Tibial artery (tissue), 4 donors: Measurements from ENCODE around the gene NAA40.

Source experiments
- DNase-seq, 2 donors: peaks; one replicate each; pipeline ENCODE4 v3.0.0-alpha.2; 2019
- H3K27ac ChIP-seq, 2 donors: fragments of 200-600 bp; sonication (generic) in 1 of 2; 1 replicate in 1 of 2; 2 replicates in 1 of 2; pipeline ENCODE4 v1.5.1; 2018 to 2019; ENCODE audit warnings: mild to moderate bottlenecking in 1 of 2
- H3K27me3 ChIP-seq, 2 donors: fragments of 200-600 bp; sonication (generic) in 1 of 2; one replicate each; pipeline versions ENCODE4 v1.5.1 to v1.6.0; 2016 to 2019
- H3K36me3 ChIP-seq, 3 donors: fragments of 200-600 bp; sonication (generic) in 2 of 3; one replicate each; pipeline ENCODE4 v1.5.1; 2016 to 2019; ENCODE audit warnings: mild to moderate bottlenecking in 2 of 3
- H3K4me1 ChIP-seq, 4 donors: fragments of 200-600 bp; sonication (generic) in 2 of 4; 1 replicate in 3 of 4; 2 replicates in 1 of 4; pipeline ENCODE4 v1.5.1; 2016 to 2019
- H3K4me3 ChIP-seq, 2 donors: fragments of 200-600 bp; sonication (generic) in 1 of 2; 1 replicate in 1 of 2; 2 replicates in 1 of 2; pipeline ENCODE4 v1.5.1; 2018 to 2019; ENCODE audit warnings: mild to moderate bottlenecking in 2 of 2
- H3K9me3 ChIP-seq, 3 donors: fragments of 200-600 bp; sonication (generic) in 1 of 3; one replicate each; pipeline ENCODE4 v1.5.1; 2016 to 2019
- intact Hi-C: fragments of 100-400 bp; cut with DNase I; formaldehyde crosslinking; loops from one replicate; pipeline ENCODE4 v1.15.0; 2023; ENCODE audit warnings: low total_unique reads
- TF ChIP-seq, protein P1 (sequence below), 2 experiments: fragments of 200-600 bp in 1 of 2; fragments of 450-650 bp in 1 of 2; IDR thresholded peaks; one replicate each; pipeline ENCODE4 v1.5.1; 2017 to 2019; ENCODE audit warnings: antibody characterized with exemption in 2 of 2, mild to moderate bottlenecking in 1 of 2, moderate library complexity in 1 of 2

NAA40 gene

DNA sequence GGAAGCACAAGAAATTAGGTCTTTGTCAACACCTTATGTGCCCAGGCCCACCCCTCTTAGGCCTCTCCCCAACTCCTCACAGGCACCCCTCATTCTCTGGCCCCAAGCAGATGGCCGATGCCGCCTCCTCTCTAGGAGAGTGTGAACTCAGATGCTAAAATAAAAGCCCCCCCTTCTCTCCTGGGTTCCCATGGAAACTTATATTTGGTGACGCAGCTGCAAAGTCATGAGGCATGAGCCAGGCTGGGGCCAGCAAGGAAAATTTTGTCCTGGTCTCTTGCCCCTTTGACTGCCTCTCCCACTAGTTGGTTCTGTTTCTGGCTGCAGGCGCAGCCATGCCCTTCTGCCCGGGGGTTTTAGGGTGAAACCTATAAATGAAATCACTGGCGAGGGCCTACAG lies 33.6 kb upstream of the NAA40 start:
- TF ChIP-seq, protein P1, sequence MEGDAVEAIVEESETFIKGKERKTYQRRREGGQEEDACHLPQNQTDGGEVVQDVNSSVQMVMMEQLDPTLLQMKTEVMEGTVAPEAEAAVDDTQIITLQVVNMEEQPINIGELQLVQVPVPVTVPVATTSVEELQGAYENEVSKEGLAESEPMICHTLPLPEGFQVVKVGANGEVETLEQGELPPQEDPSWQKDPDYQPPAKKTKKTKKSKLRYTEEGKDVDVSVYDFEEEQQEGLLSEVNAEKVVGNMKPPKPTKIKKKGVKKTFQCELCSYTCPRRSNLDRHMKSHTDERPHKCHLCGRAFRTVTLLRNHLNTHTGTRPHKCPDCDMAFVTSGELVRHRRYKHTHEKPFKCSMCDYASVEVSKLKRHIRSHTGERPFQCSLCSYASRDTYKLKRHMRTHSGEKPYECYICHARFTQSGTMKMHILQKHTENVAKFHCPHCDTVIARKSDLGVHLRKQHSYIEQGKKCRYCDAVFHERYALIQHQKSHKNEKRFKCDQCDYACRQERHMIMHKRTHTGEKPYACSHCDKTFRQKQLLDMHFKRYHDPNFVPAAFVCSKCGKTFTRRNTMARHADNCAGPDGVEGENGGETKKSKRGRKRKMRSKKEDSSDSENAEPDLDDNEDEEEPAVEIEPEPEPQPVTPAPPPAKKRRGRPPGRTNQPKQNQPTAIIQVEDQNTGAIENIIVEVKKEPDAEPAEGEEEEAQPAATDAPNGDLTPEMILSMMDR (IDR thresholded peaks at IDR 0.05): no peak
- intact Hi-C loops: no loop called here
- peak; percentile 27 to 69 for DNase-seq
- no peaks in the 10 kb centered on the region for H3K27me3 ChIP-seq
- H3K36me3 ChIP-seq: peaks cover 51 to 97% (median 82%) of the 10 kb centered on the region in 3 donors
- H3K27ac ChIP-seq: peak overlapping the region; percentile 47 to 70
- no peak overlapping the region for H3K4me3 ChIP-seq
- peaks cover 0 to 41% (median 31%) of the 10 kb centered on the region in 4 donors for H3K4me1 ChIP-seq
- H3K9me3 ChIP-seq: no peaks in the 10 kb centered on the region

DNA sequence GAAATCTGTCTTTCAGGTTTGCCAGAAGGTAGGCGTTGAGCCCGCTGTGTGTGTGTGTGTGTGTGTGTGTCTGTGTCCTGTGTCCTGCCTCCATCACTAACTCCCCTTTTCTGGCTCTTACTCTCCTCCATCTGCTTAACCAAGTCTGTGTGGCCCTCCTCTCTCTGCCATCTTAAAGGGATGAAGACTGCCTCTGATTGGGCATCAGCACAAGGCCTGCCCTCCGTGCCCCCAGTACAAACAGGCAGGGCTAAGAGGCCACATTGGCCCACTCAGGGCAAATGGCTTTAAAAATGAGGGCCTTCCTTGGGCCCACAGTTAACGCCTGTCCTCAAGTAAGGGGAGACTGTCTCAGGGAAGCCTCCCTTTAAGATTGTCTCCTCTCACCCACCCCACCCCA lies 32.7 kb upstream of the NAA40 start:
- intact Hi-C loops: no loop called here

DNA sequence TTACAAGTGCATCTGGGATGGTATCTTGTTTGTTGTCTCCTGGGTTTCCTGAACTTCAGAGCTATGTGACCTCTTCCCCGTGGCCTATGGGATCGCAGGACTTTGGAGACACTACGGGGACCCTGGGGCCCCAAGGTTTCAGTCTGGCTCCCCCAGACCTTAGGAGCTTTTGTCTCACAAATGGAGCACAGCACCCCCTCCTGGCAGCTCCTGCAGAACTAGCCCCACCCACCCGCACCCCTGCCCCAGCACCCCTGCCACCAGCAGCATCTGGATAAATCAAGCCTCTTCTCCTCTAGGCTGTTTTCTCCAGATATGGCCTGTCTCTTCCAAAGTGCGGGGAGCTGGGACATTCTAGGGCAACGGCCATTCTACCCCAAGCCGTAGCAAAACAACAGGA lies 32.2 kb upstream of the NAA40 start:
- Histone ChIP-seq H3K27ac (no peak overlapping the region), H3K4me1 (peaks cover 0 to 55% (median 41%) of the 10 kb centered on the region in 4 donors), H3K36me3 (peaks cover 40 to 85% (median 68%) of the 10 kb centered on the region in 3 donors), H3K9me3 (no peaks in the 10 kb centered on the region), H3K4me3 (no peak overlapping the region), H3K27me3 (no peaks in the 10 kb centered on the region)
- intact Hi-C loops: no loop called here
- TF ChIP-seq, protein P1 (IDR thresholded peaks at IDR 0.05): no peak
- no peak for DNase-seq

More for the DNA sequence above, 32.7 kb upstream of the NAA40 start:
- H3K36me3 ChIP-seq: peaks cover 42 to 89% (median 72%) of the 10 kb centered on the region in 3 donors
- H3K9me3 ChIP-seq: no peaks in the 10 kb centered on the region
- TF ChIP-seq, protein P1 (IDR thresholded peaks at IDR 0.05): no peak
- peaks cover 0 to 50% (median 38%) of the 10 kb centered on the region in 4 donors for H3K4me1 ChIP-seq
- H3K4me3 ChIP-seq: no peak overlapping the region
- no peaks in the 10 kb centered on the region for H3K27me3 ChIP-seq
- H3K27ac ChIP-seq: peak overlapping the region; percentile 47 to 70
- DNase-seq: no peak

DNA sequence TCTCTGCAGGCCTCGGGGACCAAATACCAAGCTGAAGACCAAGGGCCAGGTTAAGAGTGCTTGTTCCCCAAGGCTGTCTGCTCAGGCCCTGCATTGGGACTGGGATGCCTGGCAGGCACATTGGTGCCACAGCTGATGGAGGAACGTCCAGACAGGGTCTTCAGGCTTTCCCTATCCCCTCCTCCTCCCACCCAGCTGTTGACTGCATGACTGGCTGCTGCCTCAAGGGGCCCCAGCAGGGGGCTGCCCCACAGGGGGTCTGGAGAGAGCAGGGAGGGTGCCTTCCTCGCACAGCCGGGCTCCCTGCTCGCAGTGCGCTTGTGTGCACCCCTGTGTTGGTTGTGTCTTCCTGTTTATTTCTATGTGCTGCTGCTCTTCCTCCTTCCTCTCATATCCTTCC lies 31.7 kb upstream of the NAA40 start:
- H3K4me3 ChIP-seq: no peak overlapping the region
- H3K4me1 ChIP-seq: peaks cover 0 to 58% (median 41%) of the 10 kb centered on the region in 4 donors
- DNase-seq: no peak
- intact Hi-C loops: no loop called here
- H3K9me3 ChIP-seq: no peaks in the 10 kb centered on the region
- H3K36me3 ChIP-seq: peaks cover 35 to 81% (median 63%) of the 10 kb centered on the region in 3 donors
- H3K27me3 ChIP-seq: no peaks in the 10 kb centered on the region
- no peak overlapping the region for H3K27ac ChIP-seq
- TF ChIP-seq, protein P1 (IDR thresholded peaks at IDR 0.05): no peak

DNA sequence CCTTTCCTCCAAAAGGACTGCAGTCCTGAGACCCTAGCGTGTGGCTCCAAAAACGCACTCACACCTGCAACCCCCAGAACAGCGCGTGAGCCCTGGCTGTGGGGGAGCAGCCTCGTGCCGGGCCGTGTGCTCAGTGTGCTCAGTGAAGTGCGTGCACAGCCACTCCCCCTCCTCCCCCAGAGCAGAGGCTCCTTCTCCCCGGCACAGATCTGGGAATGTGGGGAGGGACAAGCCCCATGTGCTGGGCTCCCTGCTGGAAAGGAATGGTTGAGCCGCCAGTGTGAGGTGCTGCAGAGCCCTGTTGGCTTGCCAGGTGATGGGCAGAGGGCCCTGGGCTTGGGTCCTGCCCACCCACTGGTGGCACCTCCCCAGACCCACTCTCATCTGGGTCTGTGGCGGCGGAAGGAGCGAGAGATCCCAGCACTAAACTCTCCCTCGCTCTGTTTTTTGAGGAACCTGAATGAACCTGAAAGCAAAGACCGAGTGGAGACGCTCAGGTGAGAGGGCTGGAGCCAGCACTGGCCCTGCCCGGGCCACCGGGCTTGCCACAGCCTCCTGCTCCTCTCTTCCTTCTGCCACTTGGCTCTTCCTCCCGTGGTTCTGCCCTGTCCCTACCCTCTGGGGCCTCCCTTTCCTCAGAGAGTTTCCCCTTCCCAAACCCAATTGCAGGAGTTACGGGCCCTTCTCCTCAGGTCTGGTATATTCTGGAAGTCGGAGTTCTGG lies 30.8 kb upstream of the NAA40 start:
- no peak for DNase-seq
- peaks cover 26 to 72% (median 54%) of the 10 kb centered on the region in 3 donors for H3K36me3 ChIP-seq

More for the DNA sequence above, 30.8 kb upstream of the NAA40 start:
- Histone ChIP-seq H3K27ac (peak overlapping the region; percentile 59 to 69), H3K9me3 (no peaks in the 10 kb centered on the region), H3K27me3 (no peaks in the 10 kb centered on the region), H3K4me1 (peaks cover 0 to 58% (median 41%) of the 10 kb centered on the region in 4 donors), H3K4me3 (no peak overlapping the region)
- intact Hi-C loops: no loop called here
- TF ChIP-seq, protein P1 (IDR thresholded peaks at IDR 0.05): no peak
